H1 (cell line): Measurements from ENCODE around the gene APP. TPM values are rescaled to one million over a fixed set of nuclear protein-coding genes. Genes with fewer than 3 reads are reported as not detected.

Source experiments
- GABPA ChIP-seq: IDR thresholded peaks from 2 replicates; pipeline ENCODE4 v1.6.1; 2011; ENCODE audit warnings: mild to moderate bottlenecking, low read length, moderate library complexity, borderline replicate concordance; ENCODE audit not compliant: insufficient read depth
- JUN ChIP-seq: IDR thresholded peaks from 2 replicates; pipeline ENCODE4 v1.6.1; 2011; ENCODE audit warnings: low read depth, mild to moderate bottlenecking, improper control_type of control experiment, low read length
- KDM4A ChIP-seq: IDR thresholded peaks from one replicate; pipeline ENCODE4 v1.7.1; 2012; ENCODE audit warnings: low read depth, mild to moderate bottlenecking, moderate library complexity, low read length, inconsistent platforms; ENCODE audit not compliant: severe bottlenecking
- polyA plus RNA-seq, 7 experiments: library from polyadenylated mRNA; depleted of rRNA in 3 of 7; stranded (reverse) in 5 of 7; unstranded in 2 of 7; fragments of >200 nt in 5 of 7; fragments of 200-250 nt in 2 of 7; gene quantifications; 1 replicate in 5 of 7; 2 replicates in 1 of 7; 4 replicates in 1 of 7; pipeline versions ENCODE4 v1.2.1 to v1.2.3, GENCODE V29; 2011 to 2013; ENCODE audit warnings: missing spikeins in 2 of 7, mixed read lengths in 2 of 7
- total RNA-seq: library from RNA; stranded (reverse); fragmentation: NEBNext Ultra II Directional; extraction: Animal tissue kit (Norgen Biotek cat#: 25700); gene quantifications from 2 replicates; pipeline ENCODE4 v1.2.1, GENCODE V29; 2021
- TF ChIP-seq, protein P1 (sequence below): fragments of 300-600 bp; sonication (generic); IDR thresholded peaks from 2 replicates; pipeline ENCODE4 v1.7.1; 2012; ENCODE audit warnings: low read length, moderate library complexity, mild to moderate bottlenecking, inconsistent platforms; ENCODE audit not compliant: insufficient replicate concordance

The APP gene
- total and polyA plus RNA-seq, 2 of the 8 experiments (the other 6 are each of a cell fraction or from before 2014, with no cell fraction given), result 375 to 551 TPM

DNA sequence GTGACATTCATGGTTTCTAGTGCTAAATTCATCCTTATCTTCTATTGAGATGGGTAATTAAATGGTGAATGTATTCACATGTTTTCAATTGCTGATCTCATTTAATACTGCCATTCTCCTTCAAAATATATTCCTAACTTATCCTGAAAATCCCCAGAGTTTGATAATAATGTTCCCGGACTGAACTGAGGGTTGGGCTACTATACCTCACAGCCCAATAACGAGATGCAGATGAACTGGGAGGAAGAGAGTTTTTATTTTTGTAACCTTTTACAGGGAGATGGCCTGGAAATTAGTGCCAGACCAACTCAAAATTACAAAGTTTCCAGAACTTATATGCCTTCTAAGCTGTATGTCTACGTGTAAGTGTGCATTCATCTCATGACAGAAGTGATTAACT lies 210.8 kb downstream of the APP start (continued):
- TF ChIP-seq, protein P1, sequence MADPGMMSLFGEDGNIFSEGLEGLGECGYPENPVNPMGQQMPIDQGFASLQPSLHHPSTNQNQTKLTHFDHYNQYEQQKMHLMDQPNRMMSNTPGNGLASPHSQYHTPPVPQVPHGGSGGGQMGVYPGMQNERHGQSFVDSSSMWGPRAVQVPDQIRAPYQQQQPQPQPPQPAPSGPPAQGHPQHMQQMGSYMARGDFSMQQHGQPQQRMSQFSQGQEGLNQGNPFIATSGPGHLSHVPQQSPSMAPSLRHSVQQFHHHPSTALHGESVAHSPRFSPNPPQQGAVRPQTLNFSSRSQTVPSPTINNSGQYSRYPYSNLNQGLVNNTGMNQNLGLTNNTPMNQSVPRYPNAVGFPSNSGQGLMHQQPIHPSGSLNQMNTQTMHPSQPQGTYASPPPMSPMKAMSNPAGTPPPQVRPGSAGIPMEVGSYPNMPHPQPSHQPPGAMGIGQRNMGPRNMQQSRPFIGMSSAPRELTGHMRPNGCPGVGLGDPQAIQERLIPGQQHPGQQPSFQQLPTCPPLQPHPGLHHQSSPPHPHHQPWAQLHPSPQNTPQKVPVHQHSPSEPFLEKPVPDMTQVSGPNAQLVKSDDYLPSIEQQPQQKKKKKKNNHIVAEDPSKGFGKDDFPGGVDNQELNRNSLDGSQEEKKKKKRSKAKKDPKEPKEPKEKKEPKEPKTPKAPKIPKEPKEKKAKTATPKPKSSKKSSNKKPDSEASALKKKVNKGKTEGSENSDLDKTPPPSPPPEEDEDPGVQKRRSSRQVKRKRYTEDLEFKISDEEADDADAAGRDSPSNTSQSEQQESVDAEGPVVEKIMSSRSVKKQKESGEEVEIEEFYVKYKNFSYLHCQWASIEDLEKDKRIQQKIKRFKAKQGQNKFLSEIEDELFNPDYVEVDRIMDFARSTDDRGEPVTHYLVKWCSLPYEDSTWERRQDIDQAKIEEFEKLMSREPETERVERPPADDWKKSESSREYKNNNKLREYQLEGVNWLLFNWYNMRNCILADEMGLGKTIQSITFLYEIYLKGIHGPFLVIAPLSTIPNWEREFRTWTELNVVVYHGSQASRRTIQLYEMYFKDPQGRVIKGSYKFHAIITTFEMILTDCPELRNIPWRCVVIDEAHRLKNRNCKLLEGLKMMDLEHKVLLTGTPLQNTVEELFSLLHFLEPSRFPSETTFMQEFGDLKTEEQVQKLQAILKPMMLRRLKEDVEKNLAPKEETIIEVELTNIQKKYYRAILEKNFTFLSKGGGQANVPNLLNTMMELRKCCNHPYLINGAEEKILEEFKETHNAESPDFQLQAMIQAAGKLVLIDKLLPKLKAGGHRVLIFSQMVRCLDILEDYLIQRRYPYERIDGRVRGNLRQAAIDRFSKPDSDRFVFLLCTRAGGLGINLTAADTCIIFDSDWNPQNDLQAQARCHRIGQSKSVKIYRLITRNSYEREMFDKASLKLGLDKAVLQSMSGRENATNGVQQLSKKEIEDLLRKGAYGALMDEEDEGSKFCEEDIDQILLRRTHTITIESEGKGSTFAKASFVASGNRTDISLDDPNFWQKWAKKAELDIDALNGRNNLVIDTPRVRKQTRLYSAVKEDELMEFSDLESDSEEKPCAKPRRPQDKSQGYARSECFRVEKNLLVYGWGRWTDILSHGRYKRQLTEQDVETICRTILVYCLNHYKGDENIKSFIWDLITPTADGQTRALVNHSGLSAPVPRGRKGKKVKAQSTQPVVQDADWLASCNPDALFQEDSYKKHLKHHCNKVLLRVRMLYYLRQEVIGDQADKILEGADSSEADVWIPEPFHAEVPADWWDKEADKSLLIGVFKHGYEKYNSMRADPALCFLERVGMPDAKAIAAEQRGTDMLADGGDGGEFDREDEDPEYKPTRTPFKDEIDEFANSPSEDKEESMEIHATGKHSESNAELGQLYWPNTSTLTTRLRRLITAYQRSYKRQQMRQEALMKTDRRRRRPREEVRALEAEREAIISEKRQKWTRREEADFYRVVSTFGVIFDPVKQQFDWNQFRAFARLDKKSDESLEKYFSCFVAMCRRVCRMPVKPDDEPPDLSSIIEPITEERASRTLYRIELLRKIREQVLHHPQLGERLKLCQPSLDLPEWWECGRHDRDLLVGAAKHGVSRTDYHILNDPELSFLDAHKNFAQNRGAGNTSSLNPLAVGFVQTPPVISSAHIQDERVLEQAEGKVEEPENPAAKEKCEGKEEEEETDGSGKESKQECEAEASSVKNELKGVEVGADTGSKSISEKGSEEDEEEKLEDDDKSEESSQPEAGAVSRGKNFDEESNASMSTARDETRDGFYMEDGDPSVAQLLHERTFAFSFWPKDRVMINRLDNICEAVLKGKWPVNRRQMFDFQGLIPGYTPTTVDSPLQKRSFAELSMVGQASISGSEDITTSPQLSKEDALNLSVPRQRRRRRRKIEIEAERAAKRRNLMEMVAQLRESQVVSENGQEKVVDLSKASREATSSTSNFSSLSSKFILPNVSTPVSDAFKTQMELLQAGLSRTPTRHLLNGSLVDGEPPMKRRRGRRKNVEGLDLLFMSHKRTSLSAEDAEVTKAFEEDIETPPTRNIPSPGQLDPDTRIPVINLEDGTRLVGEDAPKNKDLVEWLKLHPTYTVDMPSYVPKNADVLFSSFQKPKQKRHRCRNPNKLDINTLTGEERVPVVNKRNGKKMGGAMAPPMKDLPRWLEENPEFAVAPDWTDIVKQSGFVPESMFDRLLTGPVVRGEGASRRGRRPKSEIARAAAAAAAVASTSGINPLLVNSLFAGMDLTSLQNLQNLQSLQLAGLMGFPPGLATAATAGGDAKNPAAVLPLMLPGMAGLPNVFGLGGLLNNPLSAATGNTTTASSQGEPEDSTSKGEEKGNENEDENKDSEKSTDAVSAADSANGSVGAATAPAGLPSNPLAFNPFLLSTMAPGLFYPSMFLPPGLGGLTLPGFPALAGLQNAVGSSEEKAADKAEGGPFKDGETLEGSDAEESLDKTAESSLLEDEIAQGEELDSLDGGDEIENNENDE, result no peak
- no peak for TF ChIP-seq JUN
- no peak for TF ChIP-seq KDM4A
- no peak for TF ChIP-seq GABPA
